Esophagus (tissue), 2 donors: Measurements from ENCODE around the gene TAS2R40. TPM values are rescaled to one million over a fixed set of nuclear protein-coding genes. Genes with fewer than 3 reads are reported as not detected.
A peak's percentile ranks its signal among the peaks of the same experiment; 100 is the strongest.
"Not testable (repeated sequence)": the region's sequence is repeated elsewhere in the genome, so short reads cannot be mapped to it uniquely, and the experiment has no call there.

Experiments used
- H3K27ac ChIP-seq, 2 donors: one replicate each; pipeline ENCODE4 v1.5.1; 2013; ENCODE audit warnings: low read depth in 2 of 2, mild to moderate bottlenecking in 2 of 2, inconsistent platforms in 1 of 2, low read length in 1 of 2, moderate library complexity in 1 of 2
- H3K27me3 ChIP-seq, 2 donors: one replicate each; pipeline ENCODE4 v1.6.1; 2013; ENCODE audit warnings: low read length in 2 of 2, control low read depth in 1 of 2, mild to moderate bottlenecking in 1 of 2; ENCODE audit not compliant: insufficient read depth in 2 of 2, control insufficient read depth in 1 of 2
- H3K36me3 ChIP-seq, 2 donors: one replicate each; pipeline ENCODE4 v1.6.1; 2013; ENCODE audit warnings: low read length in 1 of 2; ENCODE audit not compliant: control insufficient read depth in 2 of 2, insufficient read depth in 2 of 2
- H3K4me1 ChIP-seq, 2 donors: one replicate each; pipeline ENCODE4 v1.6.1; 2013; ENCODE audit warnings: low read length in 1 of 2; ENCODE audit not compliant: control insufficient read depth in 2 of 2, insufficient read depth in 2 of 2
- H3K4me3 ChIP-seq, 2 donors: one replicate each; pipeline ENCODE4 v1.5.1; 2013; ENCODE audit warnings: low read length in 2 of 2, mild to moderate bottlenecking in 2 of 2, low read depth in 1 of 2, moderate library complexity in 1 of 2
- H3K9me3 ChIP-seq, 2 donors: one replicate each; pipeline ENCODE4 v1.6.1; 2013; ENCODE audit warnings: mild to moderate bottlenecking in 2 of 2, low read depth in 1 of 2, low read length in 1 of 2, moderate library complexity in 1 of 2; ENCODE audit not compliant: control insufficient read depth in 2 of 2, insufficient read depth in 1 of 2
- WGBS, 2 donors: extraction: QIAGEN DNeasy Blood & Tissue Kit; methylation state at CpG; one replicate each; pipeline ENCODE4 v1.1.7; 2013; 5-methylcytosine and 5-hydroxymethylcytosine counted together
- polyA plus RNA-seq, 2 donors: library from polyadenylated mRNA; stranded (reverse); fragments of 200-250 nt; gene quantifications; one replicate each; pipeline ENCODE4 v1.2.3, GENCODE V29; 2013
- donor health status: healthy with polysubstance abuse.
- donor health status: Bipolar disorder and iron deficiency.

Gene TAS2R40
- not detected for polyA plus RNA-seq

GRCh38 chr7:143221737-143222136 is at the start of gene TAS2R40:
TAS2R40 (plus strand) TSS chr7:143222037; CDS start chr7:143222079, 42 bp downstream.
- H3K27me3 ChIP-seq = no peaks in the 10 kb centered on the region
- no peak within 1 kb of the TSS for H3K27ac ChIP-seq
- H3K9me3 ChIP-seq = no peaks in the 10 kb centered on the region
- no peaks in the 10 kb centered on the region for H3K36me3 ChIP-seq
- H3K4me3 ChIP-seq = no peak within 1 kb of the TSS
- 74 to 78% methylated on average over 3 of the region's 3 CpGs for WGBS, 2 donors
- H3K4me1 ChIP-seq = no peaks in the 10 kb centered on the region

GRCh38 chr7:143172354-143172753 is 49.5 kb upstream of the TAS2R40 start:
- WGBS, 2 donors = 28 to 30% methylated on average over 4 of the region's 4 CpGs
- no peaks in the 10 kb centered on the region for H3K27me3 ChIP-seq
- H3K27ac ChIP-seq = no peak overlapping the region
- H3K4me3 ChIP-seq = peak overlapping the region in 1 of 2 donors; percentile 15
- no peaks in the 10 kb centered on the region for H3K36me3 ChIP-seq
- no peaks in the 10 kb centered on the region for H3K4me1 ChIP-seq
- no peaks in the 10 kb centered on the region for H3K9me3 ChIP-seq

- 91 to 97% methylated on average over 5 of the region's 5 CpGs for WGBS, 2 donors
- no peaks in the 10 kb centered on the region for H3K27me3 ChIP-seq
- no peaks in the 10 kb centered on the region for H3K36me3 ChIP-seq
- no peak overlapping the region for H3K27ac ChIP-seq
- no peaks in the 10 kb centered on the region for H3K9me3 ChIP-seq
- H3K4me3 ChIP-seq = no peak overlapping the region
- H3K4me1 ChIP-seq = no peaks in the 10 kb centered on the region
Measured at GRCh38 chr7:143176128-143176527, 45.7 kb upstream of the TAS2R40 start.

- Histone ChIP-seq H3K27ac (no peak overlapping the region), H3K27me3 (no peaks in the 10 kb centered on the region), H3K9me3 (no peaks in the 10 kb centered on the region), H3K4me3 (no peak overlapping the region), H3K4me1 (no peaks in the 10 kb centered on the region), H3K36me3 (no peaks in the 10 kb centered on the region)
- WGBS, 2 donors = 86 to 92% methylated on average over 2 of the region's 2 CpGs
Measured at GRCh38 chr7:143177374-143178119, 44.3 kb upstream of the TAS2R40 start.

GRCh38 chr7:143180771-143181170 is 41.1 kb upstream of the TAS2R40 start:
- not testable (repeated sequence) for H3K36me3 ChIP-seq, H3K4me3 ChIP-seq, H3K27ac ChIP-seq, H3K4me1 ChIP-seq, H3K27me3 ChIP-seq, H3K9me3 ChIP-seq
- WGBS, 2 donors = 82 to 93% methylated on average over 4 of the region's 4 CpGs

GRCh38 chr7:143181349-143181748 is 40.5 kb upstream of the TAS2R40 start:
- no peaks in the 10 kb centered on the region for H3K36me3 ChIP-seq
- no peak overlapping the region for H3K27ac ChIP-seq
- no peaks in the 10 kb centered on the region for H3K27me3 ChIP-seq
- no peak overlapping the region for H3K4me3 ChIP-seq
- H3K9me3 ChIP-seq = no peaks in the 10 kb centered on the region
- H3K4me1 ChIP-seq = no peaks in the 10 kb centered on the region
- WGBS, 2 donors = 81 to 88% methylated on average over 2 of the region's 2 CpGs

- 80 to 86% methylated on average over 3 of the region's 3 CpGs for WGBS, 2 donors
Measured at GRCh38 chr7:143183024-143183423, 38.8 kb upstream of the TAS2R40 start, which contains the start of gene TAS2R39. TAS2R39 (plus strand) TSS chr7:143183419; CDS start chr7:143183419, 0 bp downstream.

GRCh38 chr7:143185551-143185950 is 36.3 kb upstream of the TAS2R40 start:
- no peaks in the 10 kb centered on the region for H3K27me3 ChIP-seq
- no peaks in the 10 kb centered on the region for H3K4me1 ChIP-seq
- 51 to 60% methylated on average over 1 of the region's 1 CpG for whole genome bisulfite sequencing, 2 donors
- H3K9me3 ChIP-seq = no peaks in the 10 kb centered on the region
- no peaks in the 10 kb centered on the region for H3K36me3 ChIP-seq
- H3K4me3 ChIP-seq = no peak overlapping the region
- H3K27ac ChIP-seq = no peak overlapping the region

More at GRCh38 chr7:143183024-143183423, 38.8 kb upstream of the TAS2R40 start, which contains the start of gene TAS2R39:
- H3K4me3 ChIP-seq = no peak within 1 kb of the TSS
- H3K4me1 ChIP-seq = no peaks in the 10 kb centered on the region
- no peak within 1 kb of the TSS for H3K27ac ChIP-seq
- no peaks in the 10 kb centered on the region for H3K27me3 ChIP-seq
- no peaks in the 10 kb centered on the region for H3K36me3 ChIP-seq
- H3K9me3 ChIP-seq = no peaks in the 10 kb centered on the region

GRCh38 chr7:143188994-143189393 is 32.8 kb upstream of the TAS2R40 start:
- Histone ChIP-seq H3K9me3 (no peaks in the 10 kb centered on the region), H3K4me3 (no peak overlapping the region)

GRCh38 chr7:143193880-143194279 is 28.0 kb upstream of the TAS2R40 start:
- H3K36me3 ChIP-seq = no peaks in the 10 kb centered on the region
- 60 to 64% methylated on average over 2 of the region's 2 CpGs for WGBS, 2 donors
- H3K4me3 ChIP-seq = no peak overlapping the region
- H3K27ac ChIP-seq = no peak overlapping the region
- no peaks in the 10 kb centered on the region for H3K9me3 ChIP-seq
- no peaks in the 10 kb centered on the region for H3K4me1 ChIP-seq
- no peaks in the 10 kb centered on the region for H3K27me3 ChIP-seq

More at GRCh38 chr7:143188994-143189393, 32.8 kb upstream of the TAS2R40 start:
- H3K36me3 ChIP-seq = no peaks in the 10 kb centered on the region
- H3K27ac ChIP-seq = no peak overlapping the region
- 71 to 76% methylated on average over 6 of the region's 6 CpGs for WGBS, 2 donors
- H3K4me1 ChIP-seq = no peaks in the 10 kb centered on the region
- H3K27me3 ChIP-seq = no peaks in the 10 kb centered on the region
